ENCODE measurements around the gene MAP3K20. TPM values are rescaled to one million over a fixed set of nuclear protein-coding genes. Genes with fewer than 3 reads are reported as not detected.

The MAP3K20 gene
- total RNA-seq, 1 donor from 2014 or later, result 18.0 TPM

DNA sequence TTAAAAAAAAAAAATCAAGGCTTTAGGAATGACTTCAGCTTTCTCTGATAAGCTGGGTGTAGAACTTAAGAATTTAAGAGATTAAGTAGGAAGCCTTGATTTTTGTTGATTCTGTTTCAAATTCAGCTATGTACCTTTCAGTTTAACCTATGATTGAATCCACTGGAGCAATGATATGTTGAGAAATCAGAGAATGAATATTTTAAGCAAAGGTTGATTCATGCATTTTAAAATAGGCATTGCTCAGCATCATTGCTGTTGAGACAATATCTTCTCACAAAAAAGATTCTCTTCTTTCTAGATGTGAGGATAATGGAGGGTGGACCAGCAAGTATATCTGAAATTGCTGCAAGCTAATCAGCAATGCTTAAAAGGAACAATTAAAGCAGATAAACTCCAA, 109.8 kb downstream of the MAP3K20 start:
- DNase-seq (ENCODE audit: low spot score), result no peak
- H3K27ac ChIP-seq, result no peak overlapping the region

GRCh38 chr2:173187941-173188788, 112.5 kb downstream of the MAP3K20 start:
- H3K27ac Mint-ChIP-seq, result no peak overlapping the region
- H3K36me3 Mint-ChIP-seq, result peaks cover 5% of the 10 kb centered on the region
- H3K27me3 Mint-ChIP-seq (ENCODE audit: insufficient read depth, low read depth), result no peaks in the 10 kb centered on the region
- H3K4me1 Mint-ChIP-seq, result peaks cover 4% of the 10 kb centered on the region
- no peaks in the 10 kb centered on the region for H4K20me1 ChIP-seq (ENCODE audit: low read depth)
- H3K4me2 ChIP-seq, result no peak overlapping the region
- no peak overlapping the region for H3K4me3 Mint-ChIP-seq
- H3K9me3 Mint-ChIP-seq, result no peaks in the 10 kb centered on the region
- H3K79me2 ChIP-seq (ENCODE audit: low read depth), result no peaks in the 10 kb centered on the region
- no peak overlapping the region for H3K4me3 ChIP-seq
- H3K9me3 ChIP-seq (ENCODE audit: low read depth), result no peaks in the 10 kb centered on the region
- H3F3A ChIP-seq (ENCODE audit: low read depth), result peaks cover 8% of the 10 kb centered on the region
- no peak overlapping the region for H3K9ac ChIP-seq
- DNase-seq (ENCODE audit: low spot score), result no peak
- TF ChIP-seq CTCF (IDR thresholded peaks at IDR 0.05) (no peak), EZH2phosphoT487 (IDR thresholded peaks at IDR 0.05) (no peak), EZH2 (IDR thresholded peaks at IDR 0.05) (no peak)
- H3K4me1 ChIP-seq, result peaks cover 17% of the 10 kb centered on the region
- no peak overlapping the region for H2AFZ ChIP-seq (replicated peaks)
- no peaks in the 10 kb centered on the region for H3K36me3 ChIP-seq
- H3K27me3 ChIP-seq, result no peaks in the 10 kb centered on the region
- no peak overlapping the region for H3K27ac ChIP-seq

More for the DNA sequence above, 109.8 kb downstream of the MAP3K20 start:
- Mint-ChIP-seq H3K27ac (no peak overlapping the region), H3K27me3 (ENCODE audit: insufficient read depth, low read depth) (no peaks in the 10 kb centered on the region), H3K4me3 (no peak overlapping the region), H3K9me3 (peaks cover 4% of the 10 kb centered on the region), H3K4me1 (peaks cover 4% of the 10 kb centered on the region), H3K36me3 (no peaks in the 10 kb centered on the region)
- H3K9ac ChIP-seq, result no peak overlapping the region
- H3K4me3 ChIP-seq, result no peak overlapping the region
- H3K9me3 ChIP-seq (ENCODE audit: low read depth), result no peaks in the 10 kb centered on the region
- TF ChIP-seq CTCF (IDR thresholded peaks at IDR 0.05) (no peak), EZH2 (IDR thresholded peaks at IDR 0.05) (no peak), EZH2phosphoT487 (IDR thresholded peaks at IDR 0.05) (no peak)
- no peak overlapping the region for H3K4me2 ChIP-seq
- peaks cover 5% of the 10 kb centered on the region for H3K4me1 ChIP-seq
- H2AFZ ChIP-seq (replicated peaks), result no peak overlapping the region
- no peaks in the 10 kb centered on the region for H3K36me3 ChIP-seq
- no peaks in the 10 kb centered on the region for H3K79me2 ChIP-seq (ENCODE audit: low read depth)
- peaks cover 8% of the 10 kb centered on the region for H3F3A ChIP-seq (ENCODE audit: low read depth)
- no peaks in the 10 kb centered on the region for H4K20me1 ChIP-seq (ENCODE audit: low read depth)
- H3K27me3 ChIP-seq, result no peaks in the 10 kb centered on the region

DNA sequence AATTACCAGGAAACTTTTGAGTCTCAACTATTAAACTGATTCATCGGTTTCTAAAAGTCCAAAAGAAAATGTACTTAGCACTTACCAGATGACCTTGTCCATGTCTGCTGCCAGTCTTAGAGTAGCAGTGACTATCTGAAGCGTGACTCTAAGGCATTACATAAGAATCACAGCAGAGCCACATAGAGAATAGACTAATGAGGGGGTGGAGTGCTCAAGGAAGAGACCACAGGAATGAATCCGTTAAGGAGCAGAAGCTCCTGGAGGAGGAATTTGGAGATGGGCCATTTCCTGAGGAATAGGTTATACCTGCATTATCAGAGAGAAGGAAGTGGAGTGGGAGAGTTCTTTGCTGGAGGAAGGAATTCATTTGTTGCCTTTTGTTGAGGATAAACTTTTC, 116.0 kb downstream of the MAP3K20 start:
- Histone ChIP-seq H2AFZ (replicated peaks) (no peak overlapping the region), H3K4me3 (no peak overlapping the region), H4K20me1 (ENCODE audit: low read depth) (peaks cover 14% of the 10 kb centered on the region), H3K27me3 (no peaks in the 10 kb centered on the region), H3K4me2 (no peak overlapping the region), H3K9ac (no peak overlapping the region), H3K4me1 (peaks cover 46% of the 10 kb centered on the region), H3K36me3 (no peaks in the 10 kb centered on the region), H3K9me3 (ENCODE audit: low read depth) (no peaks in the 10 kb centered on the region), H3F3A (ENCODE audit: low read depth) (peaks cover 20% of the 10 kb centered on the region), H3K27ac (no peak overlapping the region), H3K79me2 (ENCODE audit: low read depth) (no peaks in the 10 kb centered on the region)
- no peak overlapping the region for H3K27ac Mint-ChIP-seq
- peaks cover 5% of the 10 kb centered on the region for H3K36me3 Mint-ChIP-seq
- TF ChIP-seq CTCF (IDR thresholded peaks at IDR 0.05) (no peak), EZH2 (IDR thresholded peaks at IDR 0.05) (no peak), EZH2phosphoT487 (IDR thresholded peaks at IDR 0.05) (no peak)
- H3K9me3 Mint-ChIP-seq, result no peaks in the 10 kb centered on the region
- DNase-seq (ENCODE audit: low spot score), result peak; percentile 15
- no peaks in the 10 kb centered on the region for H3K27me3 Mint-ChIP-seq (ENCODE audit: insufficient read depth, low read depth)
- no peak overlapping the region for H3K4me3 Mint-ChIP-seq
- peaks cover 16% of the 10 kb centered on the region for H3K4me1 Mint-ChIP-seq

All from neural progenitor cell (in vitro differentiated cells).